CMK (cell line): Measurements from ENCODE around the gene EXOSC5.
"Not testable (repeated sequence)": the region's sequence is repeated elsewhere in the genome, so short reads cannot be mapped to it uniquely, and the experiment has no call there.

ENCODE experiments used
- DNase-seq: peaks from one replicate; pipeline ENCODE4 v3.0.0-alpha.2; 2010; ENCODE audit warnings: low read depth

Gene EXOSC5

GRCh38 chr19:41426116-41426841, 29.1 kb upstream of the EXOSC5 start:
- DNase-seq, result no peak

GRCh38 chr19:41425174-41426115, 28.3 kb upstream of the EXOSC5 start:
- DNase-seq, result no peak

GRCh38 chr19:41424335-41425173, 27.4 kb upstream of the EXOSC5 start:
- DNase-seq, result no peak

GRCh38 chr19:41422955-41423354, 25.8 kb upstream of the EXOSC5 start:
- no peak for DNase-seq

- DNase-seq, result no peak
Measured at GRCh38 chr19:41422456-41422855, 25.3 kb upstream of the EXOSC5 start.

- no peak for DNase-seq
Measured at GRCh38 chr19:41421973-41422372, 24.8 kb upstream of the EXOSC5 start.

- no peak for DNase-seq
Measured at GRCh38 chr19:41421314-41421713, 24.2 kb upstream of the EXOSC5 start.

- no peak for DNase-seq
Measured at GRCh38 chr19:41420101-41420880, 23.1 kb upstream of the EXOSC5 start.

- no peak for DNase-seq
Measured at GRCh38 chr19:41416194-41416674, 19.1 kb upstream of the EXOSC5 start.

- DNase-seq, result no peak
Measured at GRCh38 chr19:41415154-41415571, 18.0 kb upstream of the EXOSC5 start.

GRCh38 chr19:41414461-41414860, 17.3 kb upstream of the EXOSC5 start:
- no peak for DNase-seq

- no peak for DNase-seq
Measured at GRCh38 chr19:41413947-41414346, 16.8 kb upstream of the EXOSC5 start.

- DNase-seq, result no peak
Measured at GRCh38 chr19:41412953-41413352, 15.8 kb upstream of the EXOSC5 start.

- DNase-seq, result no peak
Measured at GRCh38 chr19:41411968-41412265, 14.8 kb upstream of the EXOSC5 start.

- no peak for DNase-seq
Measured at GRCh38 chr19:41411100-41411967, 14.2 kb upstream of the EXOSC5 start.

- DNase-seq, result no peak
Measured at GRCh38 chr19:41410336-41411054, 13.3 kb upstream of the EXOSC5 start.

- no peak for DNase-seq
Measured at GRCh38 chr19:41409288-41409687, 12.1 kb upstream of the EXOSC5 start.

GRCh38 chr19:41408846-41409245, 11.7 kb upstream of the EXOSC5 start:
- not testable (repeated sequence) for DNase-seq

GRCh38 chr19:41408256-41408655, 11.1 kb upstream of the EXOSC5 start:
- no peak for DNase-seq

- no peak for DNase-seq
Measured at GRCh38 chr19:41407271-41407670, 10.1 kb upstream of the EXOSC5 start.
